Activated T-helper 9 cell treated with anti-CD3 and anti-CD28 coated beads, Interleukin-2, amount 50 U/mL, for 16 hours (primary cell): ENCODE data around the gene PSAP.
"Not testable (repeated sequence)": the region's sequence is repeated elsewhere in the genome, so short reads cannot be mapped to it uniquely, and the experiment has no call there.

Experiments used
- DNase-seq: peaks from one replicate; pipeline ENCODE4 v3.0.0-alpha.2; 2020; ENCODE audit warnings: low read depth

Gene PSAP

DNA sequence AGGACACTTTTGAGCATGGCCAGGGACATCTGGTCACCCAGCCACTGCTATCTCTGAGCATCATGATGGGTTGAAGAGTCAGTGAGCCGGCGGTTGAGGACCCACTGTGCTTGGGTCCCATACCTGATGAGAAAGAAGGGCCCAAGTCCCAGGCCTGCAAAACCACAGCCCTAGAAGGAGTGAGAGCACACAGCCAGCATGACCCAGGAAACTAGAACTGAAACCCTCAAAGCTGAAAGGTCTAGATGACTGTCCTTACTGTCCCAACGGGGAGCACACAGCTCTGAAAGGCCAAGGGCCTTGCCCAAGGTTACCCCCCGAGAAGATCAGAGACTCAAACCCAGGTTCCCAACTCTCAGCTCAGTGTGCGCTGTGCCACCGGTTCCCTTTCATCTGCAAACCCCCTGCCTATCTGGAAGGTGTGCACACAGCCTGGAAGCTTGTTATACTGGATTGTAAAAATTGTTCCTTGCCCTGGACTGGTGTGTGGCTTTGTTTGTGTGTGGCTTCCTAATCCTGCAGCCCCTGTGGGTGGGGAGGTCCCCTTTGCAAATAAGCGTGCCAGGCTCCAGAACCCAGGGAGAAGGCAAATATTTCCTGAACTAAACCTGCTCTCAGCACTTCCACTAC, 22.6 kb upstream of the PSAP start:
- no peak for DNase-seq

DNA sequence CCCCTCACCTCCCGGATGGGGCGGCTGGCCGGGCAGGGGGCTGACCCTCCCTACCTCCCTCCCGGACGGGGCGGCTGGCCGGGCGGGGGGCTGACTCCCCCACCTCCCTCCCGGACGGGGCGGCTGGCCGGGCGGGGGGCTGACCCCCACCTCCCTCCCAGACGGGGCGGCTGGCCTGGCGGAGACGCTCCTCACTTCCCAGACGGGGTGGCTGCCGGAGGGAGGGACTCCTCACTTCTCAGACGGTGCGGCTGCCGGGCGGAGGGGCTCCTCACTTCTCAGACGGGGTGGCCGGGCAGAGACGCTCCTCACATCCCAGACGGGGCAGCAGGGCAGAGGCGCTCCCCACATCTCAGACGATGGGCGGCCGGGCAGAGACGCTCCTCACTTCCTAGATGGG, 18.6 kb upstream of the PSAP start:
- not testable (repeated sequence) for DNase-seq

DNA sequence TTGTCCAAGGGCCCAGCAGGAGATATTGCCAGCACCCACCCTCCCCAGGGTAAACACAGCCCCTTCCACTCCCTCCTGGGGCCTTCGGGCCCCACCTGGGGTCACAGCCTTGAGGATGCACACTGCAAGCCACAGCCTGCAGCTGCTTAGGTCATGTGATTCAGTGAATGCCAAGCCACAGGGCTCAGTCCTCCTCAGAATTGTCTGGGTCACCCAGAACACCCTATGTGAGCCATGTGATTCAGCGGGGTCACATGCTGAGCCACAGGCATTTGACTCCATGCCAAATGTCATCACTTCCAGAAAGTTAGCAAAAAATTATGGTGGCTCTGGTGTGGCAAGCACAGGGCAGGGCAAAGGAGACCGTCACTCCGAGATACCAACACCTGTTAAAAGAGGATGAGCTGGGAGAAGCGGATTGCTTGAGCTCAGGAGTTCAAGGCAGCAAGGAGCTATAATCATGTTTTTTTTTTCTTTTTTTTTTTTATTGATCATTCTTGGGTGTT, 17.2 kb upstream of the PSAP start:
- DNase-seq, result no peak

DNA sequence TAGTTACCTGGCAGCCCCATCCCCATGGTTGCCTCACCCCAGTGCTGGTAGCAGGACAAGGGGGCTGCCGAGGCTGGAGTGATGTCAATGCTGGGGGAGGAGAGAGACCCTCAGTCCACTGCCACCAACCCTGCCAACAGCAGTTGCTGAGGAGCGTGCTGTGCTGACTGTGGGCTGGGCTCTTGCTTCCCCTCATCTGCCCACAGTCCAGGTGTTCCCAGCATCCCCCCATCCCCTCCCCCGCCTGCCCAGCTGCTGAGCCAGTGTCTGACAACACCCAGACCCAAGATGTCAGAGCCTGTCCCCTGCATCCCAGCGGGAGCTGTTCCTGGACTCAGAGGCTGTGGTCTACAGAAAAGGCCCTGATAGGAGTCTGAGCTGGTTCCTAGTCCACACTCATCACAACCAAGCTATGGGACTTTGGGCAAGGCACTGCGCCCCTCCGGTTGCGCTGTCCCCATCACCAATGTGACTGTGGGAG, 14.6 kb upstream of the PSAP start:
- DNase-seq, result no peak

DNA sequence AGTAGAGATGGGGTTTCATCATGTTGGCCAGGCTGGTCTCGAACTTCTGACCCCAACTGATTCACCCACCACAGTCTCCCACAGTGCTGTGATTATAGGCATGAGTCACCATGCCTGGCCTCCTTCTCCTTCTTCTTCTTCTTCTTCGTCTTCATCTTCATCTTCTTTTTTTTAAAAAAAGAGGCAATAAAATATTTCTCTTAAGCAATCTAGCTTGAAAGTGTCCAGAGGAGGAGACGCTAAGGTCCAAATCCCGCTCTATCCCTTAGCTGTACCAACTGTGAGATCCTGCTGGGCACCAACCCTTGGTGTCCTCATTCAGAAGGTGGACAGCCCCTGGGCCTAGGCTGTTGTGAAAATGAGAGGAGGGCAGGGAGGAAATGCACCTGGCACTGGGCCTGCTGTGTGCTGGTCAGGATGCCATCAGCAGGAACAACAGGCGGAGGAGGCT, 13.9 kb upstream of the PSAP start:
- no peak for DNase-seq

DNA sequence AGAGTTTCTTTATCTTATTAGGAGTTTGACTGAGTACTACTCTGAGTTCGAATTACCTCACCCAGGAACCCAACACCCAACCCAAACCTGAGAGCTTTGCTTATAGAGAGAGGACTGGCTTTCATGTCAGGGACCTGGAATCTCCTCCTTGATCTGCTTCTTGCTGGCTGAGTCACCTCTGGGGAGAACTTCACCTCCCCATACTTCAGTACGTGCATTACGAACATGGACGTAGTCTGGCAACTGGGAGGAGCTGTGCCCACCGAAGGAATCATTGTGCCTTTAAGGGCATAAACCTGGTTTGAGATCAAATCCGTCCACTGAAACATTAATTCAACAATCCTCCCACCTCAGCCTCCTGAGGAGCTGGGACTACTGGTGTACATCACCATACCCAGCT, 12.2 kb upstream of the PSAP start:
- DNase-seq, result no peak

DNA sequence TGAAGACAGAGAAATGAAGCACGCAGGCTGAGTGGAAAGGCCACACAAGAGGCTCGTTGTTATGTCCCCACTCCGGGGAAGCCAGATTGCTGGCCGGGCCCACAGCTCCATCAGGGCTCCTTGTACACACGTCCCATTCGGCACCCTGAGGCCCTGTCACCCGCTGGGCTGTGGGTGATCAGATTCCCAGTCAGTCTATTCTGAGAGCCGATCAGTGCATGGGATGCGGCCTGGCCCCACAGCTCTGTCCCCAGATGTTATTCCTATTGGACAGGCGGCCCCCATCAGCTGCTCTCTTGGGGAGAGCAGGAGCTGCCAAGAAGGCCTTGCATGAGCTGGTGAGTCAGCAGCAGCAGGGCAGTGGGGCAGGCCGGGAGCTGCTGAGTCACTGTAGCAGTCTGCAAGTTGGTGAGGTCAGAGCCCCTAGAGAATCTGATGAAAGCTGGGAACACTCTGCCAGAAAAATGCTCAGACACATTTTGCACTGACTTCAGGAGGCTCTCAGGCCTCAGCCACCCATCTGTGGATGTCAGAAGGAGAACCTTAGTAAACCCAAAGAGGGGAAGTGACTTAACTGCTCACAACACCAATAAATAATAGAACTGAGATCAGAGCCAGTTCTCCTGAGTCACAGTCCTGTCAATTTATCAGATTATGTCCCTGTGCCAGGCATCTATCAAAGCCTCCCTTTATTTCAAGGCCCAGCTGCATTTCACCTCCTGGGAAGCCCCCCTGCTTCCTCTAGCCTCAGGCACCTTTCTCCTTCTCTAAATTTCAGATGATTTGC, 9.4 kb upstream of the PSAP start:
- DNase-seq, result no peak

DNA sequence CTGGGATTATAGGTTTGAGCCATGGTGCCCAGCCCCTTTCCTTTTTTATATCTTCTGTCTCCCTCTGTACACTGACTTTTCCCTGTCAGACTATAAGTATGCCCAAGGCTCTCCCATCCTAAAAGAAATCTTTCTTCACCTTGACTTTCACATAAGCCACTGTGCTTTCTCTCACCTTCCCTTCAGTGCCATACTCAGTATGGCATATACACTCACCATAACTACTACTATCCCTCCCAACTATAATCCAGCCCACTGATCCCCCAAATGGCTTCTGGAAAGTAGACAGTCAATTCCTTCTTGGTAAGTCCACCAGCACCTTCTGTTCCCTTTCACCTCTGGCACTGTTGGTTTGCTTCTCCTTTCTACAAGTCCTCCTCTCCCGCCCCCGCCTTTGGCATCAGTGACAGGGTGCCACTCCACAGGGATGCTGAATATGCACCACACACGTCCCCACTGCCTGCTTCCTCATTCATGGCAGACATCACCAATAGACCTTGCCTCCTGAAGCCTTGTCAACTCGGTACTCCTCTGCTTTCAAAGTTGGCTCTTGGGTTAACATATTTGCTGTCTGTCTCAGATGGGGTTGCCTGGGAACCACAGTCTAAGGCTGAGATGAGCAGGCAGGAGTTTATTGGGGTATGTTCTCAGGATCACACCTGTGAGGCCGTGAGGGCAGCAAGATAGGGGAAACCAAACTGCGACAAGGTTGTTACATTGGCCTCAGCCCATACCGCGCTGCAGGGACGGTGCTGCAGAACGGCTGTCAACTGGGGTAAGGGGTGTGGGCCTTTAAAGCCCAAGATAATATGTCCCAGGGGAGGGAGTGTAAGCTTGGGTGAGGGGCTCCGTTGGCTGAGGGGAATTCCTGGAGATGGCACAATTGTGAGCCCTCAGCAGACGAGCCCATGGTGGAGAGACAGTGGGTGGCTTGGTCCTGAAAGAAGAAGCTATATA, 7.2 kb upstream of the PSAP start:
- DNase-seq, result no peak

DNA sequence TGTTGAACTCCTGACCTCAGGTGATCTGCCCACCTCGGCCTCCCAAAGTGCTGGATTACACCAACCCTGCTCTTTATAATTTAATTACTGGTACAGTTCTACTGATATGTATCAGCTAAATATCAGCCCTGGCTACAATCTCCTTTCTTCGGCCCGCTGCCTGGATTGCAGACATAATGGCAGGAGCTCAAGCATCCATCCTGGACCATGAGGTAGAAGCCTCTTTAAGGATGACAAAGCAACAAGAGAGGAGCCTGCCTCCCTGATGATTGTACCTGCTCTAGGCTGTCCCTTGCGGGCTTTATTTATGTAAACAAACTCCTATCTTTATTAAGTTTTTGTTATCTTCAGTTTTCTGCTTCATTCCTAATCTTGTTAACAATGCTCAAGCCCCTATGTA, 5.6 kb upstream of the PSAP start:
- no peak for DNase-seq

DNA sequence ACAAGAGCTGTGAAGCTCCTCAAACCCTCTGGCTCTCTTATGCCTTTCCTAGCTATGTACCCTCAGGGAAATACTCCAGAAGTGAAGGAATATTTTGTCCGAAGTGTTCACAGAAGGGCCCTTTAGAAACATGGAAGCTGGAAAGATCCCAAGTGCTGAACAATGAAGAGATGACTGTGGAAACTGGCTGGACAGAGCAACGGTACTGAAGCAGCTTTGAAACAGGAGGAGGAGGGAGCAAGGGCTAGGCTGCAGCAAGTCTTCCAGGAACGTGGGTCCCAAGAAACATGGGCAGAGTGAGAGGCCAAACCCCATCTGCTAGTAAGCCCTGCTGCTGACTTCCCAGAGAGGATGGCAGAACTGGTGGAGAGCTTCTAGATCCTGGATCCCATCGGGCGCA, 3.0 kb upstream of the PSAP start:
- no peak for DNase-seq

DNA sequence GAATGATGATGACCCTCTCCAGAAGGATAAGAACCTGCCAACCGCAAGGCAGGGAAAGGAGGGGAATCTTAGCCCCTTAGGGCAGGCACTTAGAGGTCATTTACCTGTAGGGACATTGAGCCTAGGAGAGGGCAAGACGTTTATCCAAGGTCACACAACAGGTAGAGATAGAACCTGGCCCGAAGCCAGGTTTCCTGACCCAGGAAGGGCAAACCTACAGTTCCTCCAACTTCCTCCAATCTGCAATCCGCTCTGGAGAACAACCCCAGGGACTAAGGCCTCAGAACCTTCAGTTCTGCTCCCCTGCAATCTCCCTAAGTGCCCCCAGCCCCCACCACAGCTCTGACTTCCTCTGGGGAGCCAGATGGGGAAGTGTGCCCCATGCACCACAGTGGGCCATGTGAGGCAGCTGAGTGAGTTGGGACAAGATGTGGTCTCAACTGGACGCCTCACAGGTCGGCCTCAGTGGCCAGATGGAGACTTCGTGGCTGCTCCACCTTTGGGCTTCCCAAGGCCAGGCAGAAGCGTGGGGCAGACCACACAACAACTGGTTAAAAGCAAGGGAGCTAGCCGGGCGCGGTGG, 1.4 kb upstream of the PSAP start:
- no peak for DNase-seq

DNA sequence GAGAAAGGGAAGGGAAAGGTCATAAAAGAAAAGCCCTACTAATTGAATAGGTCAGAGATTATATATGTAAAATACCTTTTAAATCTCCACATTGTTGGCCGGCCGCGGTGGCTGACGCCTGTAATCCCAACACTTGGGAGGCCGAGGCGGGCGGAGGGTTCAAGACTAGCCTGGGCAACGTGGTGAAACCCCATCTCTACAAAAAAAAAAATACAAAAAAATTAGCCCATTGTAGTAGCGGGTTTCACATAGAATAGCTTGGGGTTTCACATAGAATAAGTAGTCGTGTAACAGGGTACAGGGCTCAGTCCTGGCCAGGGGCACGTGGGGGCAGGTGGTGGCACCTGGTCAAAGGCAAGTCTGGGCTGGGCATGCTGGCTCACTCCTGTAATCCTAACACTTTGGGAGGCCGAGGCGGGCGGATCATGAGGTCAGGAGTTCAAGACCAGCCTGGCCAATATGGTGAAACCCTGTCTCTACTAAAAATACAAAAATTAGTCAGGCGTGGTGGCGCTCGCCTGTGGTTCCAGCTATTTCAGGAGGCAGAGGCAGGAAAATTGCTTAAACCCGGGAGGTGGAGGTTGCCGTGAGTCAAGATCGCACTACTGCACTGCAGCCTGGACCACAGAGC, 529 bp upstream of the PSAP start:
- DNase-seq, result not testable (repeated sequence)

DNA sequence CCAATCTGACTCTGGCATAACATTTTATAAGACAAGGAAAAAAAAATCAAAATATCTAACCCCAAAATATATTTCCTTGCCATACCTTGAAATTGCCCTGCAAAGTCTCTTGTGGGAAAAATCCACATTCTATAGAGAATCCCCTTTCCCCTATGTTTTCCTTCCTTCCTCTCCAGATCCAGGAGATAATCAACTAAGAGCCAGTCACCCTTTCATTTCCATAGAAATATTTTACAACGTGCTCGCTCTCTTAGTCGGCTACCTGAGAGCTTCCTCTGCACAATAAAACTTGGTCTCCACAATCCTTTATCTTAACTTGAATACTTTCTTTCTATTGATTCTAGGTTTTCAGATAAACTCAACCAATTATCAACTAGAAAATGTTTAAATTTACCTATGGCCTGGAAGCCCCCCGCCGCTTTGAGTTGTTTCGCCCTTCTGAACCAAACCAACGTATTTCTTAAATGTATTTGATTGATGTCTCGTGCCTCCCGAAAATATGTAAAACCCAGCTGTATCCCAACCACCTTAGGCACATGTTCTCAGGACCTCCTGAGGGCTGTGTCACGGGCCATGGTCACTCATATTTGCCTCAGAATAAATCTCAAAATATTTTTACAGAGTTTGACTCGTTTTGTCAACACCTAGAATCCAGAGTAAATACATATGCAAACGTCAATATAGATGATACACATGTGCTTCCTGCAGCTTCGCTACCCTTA, 869 bp downstream of the PSAP start:
- no peak for DNase-seq

DNA sequence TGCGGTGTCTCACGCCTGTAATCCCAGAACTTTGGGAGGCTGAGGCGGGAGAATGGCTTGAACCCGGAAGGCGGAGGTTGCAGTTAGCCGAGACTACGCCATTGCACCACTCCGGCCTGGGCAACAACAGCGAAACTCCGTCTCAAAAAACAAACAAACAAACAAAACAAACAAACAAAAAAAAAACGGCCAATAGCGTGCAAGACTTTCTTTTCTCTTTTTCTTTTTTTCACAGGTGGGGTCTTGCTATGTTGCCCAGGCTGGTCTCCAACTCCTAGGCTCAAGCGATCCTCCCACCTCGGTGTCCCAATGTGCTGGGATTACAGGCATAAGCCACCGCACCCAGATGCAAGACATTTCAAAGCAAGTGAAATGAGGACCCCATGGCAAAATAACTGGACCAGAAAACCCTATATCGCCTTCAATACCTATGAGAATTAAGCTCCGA, 1.6 kb downstream of the PSAP start:
- DNase-seq, result no peak

DNA sequence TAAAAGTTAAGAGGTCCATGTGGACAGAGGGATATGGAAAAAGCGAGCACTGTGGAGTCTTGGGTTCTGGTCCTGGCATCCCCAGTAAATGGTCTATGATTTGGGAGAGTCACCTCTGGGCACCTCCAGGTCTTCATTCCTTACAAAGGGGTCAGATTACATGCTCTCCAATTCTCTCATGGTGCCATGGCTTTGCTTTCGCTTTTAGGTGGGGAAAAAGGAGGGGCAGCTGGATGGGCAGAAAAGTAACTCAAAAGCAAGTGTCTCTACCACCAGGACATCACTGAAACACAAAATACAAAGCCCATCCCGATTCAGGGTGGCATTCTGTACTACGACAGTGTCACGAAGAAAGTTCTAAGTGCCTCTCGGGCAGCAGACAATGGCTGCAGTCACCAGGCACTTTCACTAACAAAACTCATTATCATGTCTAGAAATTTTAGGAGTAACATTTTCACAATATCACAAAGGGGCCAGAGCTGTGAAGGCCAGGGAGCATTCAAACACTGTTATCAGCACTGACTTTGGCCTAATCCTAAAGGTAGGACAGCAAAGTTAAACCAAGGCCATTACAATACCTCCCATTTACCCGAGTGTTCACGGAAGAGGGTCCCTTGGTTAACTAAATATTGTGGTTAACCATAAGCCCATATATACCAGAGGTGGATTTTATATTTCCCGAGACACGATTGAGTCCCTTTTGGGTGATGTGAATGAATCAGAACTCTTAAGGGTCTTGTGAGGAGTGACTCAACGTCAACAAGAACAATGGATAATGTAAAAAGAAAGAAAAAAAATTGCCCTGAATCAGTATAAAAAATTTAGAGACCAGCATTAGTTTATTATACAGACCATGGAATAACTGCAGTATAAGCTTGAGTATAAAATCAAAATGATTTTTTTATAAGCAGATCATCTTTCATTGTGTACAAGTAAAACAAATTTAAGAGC, 2.5 kb downstream of the PSAP start:
- no peak for DNase-seq

DNA sequence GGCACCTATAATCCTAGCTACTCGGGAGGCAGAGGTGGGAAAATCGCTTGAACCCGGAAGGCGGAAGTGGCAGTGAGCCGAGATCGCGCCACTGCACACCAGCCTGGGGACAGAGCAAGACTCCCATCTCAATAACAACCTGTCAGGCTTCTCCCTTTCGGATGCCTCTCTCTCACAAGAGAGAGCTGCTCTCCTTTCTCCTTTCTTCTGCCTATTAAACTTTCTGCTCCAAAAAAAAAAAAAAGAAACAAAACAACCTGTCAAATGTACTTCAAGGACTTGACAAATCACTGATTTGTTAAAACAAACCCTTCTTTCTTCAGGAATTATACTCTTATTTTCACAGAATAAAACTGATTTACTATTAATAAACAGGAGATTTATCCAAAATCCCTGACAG, 3.6 kb downstream of the PSAP start:
- no peak for DNase-seq

DNA sequence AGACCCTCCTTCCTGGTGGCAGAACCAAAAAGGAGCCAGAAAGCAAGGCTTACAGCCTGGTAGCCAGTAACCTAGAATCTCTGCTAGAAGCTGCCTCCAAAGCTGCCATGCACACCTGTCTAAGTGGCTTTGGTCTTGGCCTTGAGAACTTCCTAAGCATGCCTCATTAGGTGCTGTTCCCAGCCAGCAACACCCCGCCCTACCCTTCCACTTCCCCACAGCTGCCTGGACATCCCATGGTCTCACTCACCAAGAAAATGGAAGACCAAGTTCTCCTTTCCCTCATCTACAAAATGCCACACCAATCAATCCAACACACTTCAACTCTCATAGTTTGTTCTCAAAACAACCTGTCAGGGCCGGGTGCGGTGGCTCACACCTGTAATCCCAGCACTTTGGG, 4.2 kb downstream of the PSAP start:
- no peak for DNase-seq

DNA sequence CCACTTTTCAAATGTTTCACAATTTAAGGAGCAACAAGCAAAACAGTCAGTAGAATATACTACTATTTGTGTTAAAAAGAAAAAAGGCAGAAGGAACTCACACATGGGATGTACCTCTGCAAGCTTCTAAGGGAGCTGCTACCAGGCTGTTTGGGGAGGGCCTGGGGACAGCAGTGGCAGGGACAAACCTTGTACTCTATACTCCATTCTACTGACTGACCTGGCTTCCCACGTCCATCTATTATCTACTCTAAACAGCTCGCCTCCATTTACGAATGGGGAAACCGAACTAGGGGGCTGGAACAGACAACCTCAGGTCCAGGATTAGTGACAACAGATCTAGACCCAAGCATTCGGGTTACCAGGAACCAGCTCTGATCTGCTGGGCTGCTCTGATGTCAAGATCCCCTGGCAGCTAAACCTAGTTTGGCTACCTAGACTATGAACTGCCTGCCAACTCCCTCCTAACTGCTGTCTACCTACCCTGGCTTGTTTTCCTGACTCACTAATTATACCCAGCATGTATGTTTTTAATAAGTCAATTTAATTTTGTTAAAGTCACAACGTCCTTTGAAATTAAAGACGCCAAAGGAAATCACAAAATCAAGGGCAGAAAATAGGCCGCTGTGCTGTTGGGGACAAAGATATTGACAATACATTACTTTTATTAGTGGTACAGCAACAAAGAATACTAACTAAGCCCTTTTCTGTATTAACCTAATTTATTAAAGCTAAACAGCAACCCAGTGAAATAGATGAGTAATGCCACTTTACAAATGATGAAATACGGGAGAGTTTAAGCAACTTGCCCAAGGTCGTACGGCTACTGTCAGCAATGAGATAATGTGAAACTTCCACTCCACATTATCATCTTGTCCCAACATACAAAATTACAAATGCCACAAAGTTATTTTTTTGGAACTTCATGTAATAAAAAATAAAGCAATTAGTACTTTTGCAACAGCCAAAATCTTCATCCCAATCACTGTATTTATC, 5.3 kb downstream of the PSAP start:
- DNase-seq, result no peak
